ENCODE measurements around the gene BBS2. TPM values are rescaled to one million over a fixed set of nuclear protein-coding genes. Genes with fewer than 3 reads are reported as not detected.

The BBS2 gene
- total and polyA plus RNA-seq, 4 donors, result 14.0 to 70.0 (median 33.0) TPM

Other genes starting within 250 kb of the BBS2 start
- 10 to 100 TPM; 79.4 to 86.1 TPM for gene AMFR, start 94.5 kb downstream of the BBS2 start, total RNA-seq
- 10 to 100 TPM; 39.5 to 43.1 TPM for gene AMFR, start 94.5 kb downstream of the BBS2 start, polyA plus RNA-seq
- gene NUDT21, start 68.7 kb downstream of the BBS2 start, total RNA-seq, result 10 to 100 TPM; 84.8 to 91.0 TPM
- 10 to 100 TPM; 30.9 to 36.1 TPM for gene NUDT21, start 68.7 kb downstream of the BBS2 start, polyA plus RNA-seq
- 10 to 100 TPM; 32.4 to 36.1 TPM for gene OGFOD1, start 68.5 kb downstream of the BBS2 start, total RNA-seq
- gene OGFOD1, start 68.5 kb downstream of the BBS2 start, polyA plus RNA-seq, result 10 to 100 TPM in 1 of 2 donors, 1 to 10 TPM in 1; 9.1 to 26.6 TPM
- gene MT4, start 45.0 kb upstream of the BBS2 start, total RNA-seq, result not detected
- gene MT4, start 45.0 kb upstream of the BBS2 start, polyA plus RNA-seq, result not detected
- not detected for gene MT3, start 69.5 kb upstream of the BBS2 start, total RNA-seq
- gene MT3, start 69.5 kb upstream of the BBS2 start, polyA plus RNA-seq, result 1 to 10 TPM; 1.3 to 4.4 TPM
- 100 to 1,000 TPM in 1 of 2 donors, 10 to 100 TPM in 1; 17.6 to 521 TPM for gene MT2A, start 88.6 kb upstream of the BBS2 start, total RNA-seq
- 1,000 to 10,000 TPM in 1 of 2 donors, 100 to 1,000 TPM in 1; 903 to 1,104 TPM for gene MT2A, start 88.6 kb upstream of the BBS2 start, polyA plus RNA-seq
- 100 to 1,000 TPM in 1 of 2 donors, 10 to 100 TPM in 1; 22.1 to 251 TPM for gene MT1E, start 105.8 kb upstream of the BBS2 start, total RNA-seq
- gene MT1E, start 105.8 kb upstream of the BBS2 start, polyA plus RNA-seq, result 100 to 1,000 TPM in 1 of 2 donors, 10 to 100 TPM in 1; 66.9 to 746 TPM
- gene MT1M, start 112.6 kb upstream of the BBS2 start, total RNA-seq, result 10 to 100 TPM in 1 of 2 donors, under 1 TPM in 1; 0.88 to 51.9 TPM
- gene MT1M, start 112.6 kb upstream of the BBS2 start, polyA plus RNA-seq, result 100 to 1,000 TPM in 1 of 2 donors, 10 to 100 TPM in 1; 35.2 to 251 TPM
- gene MT1A, start 118.6 kb upstream of the BBS2 start, total RNA-seq, result 10 to 100 TPM in 1 of 2 donors, 1 to 10 TPM in 1; 1.1 to 36.2 TPM
- gene MT1A, start 118.6 kb upstream of the BBS2 start, polyA plus RNA-seq, result 100 to 1,000 TPM in 1 of 2 donors, 10 to 100 TPM in 1; 66.7 to 438 TPM
- not detected for gene MT1B, start 131.9 kb upstream of the BBS2 start, total RNA-seq
- not detected for gene MT1B, start 131.9 kb upstream of the BBS2 start, polyA plus RNA-seq
- gene MT1F, start 137.9 kb upstream of the BBS2 start, total RNA-seq, result 10 to 100 TPM in 1 of 2 donors, 1 to 10 TPM in 1; 3.6 to 30.9 TPM
- 10 to 100 TPM; 10.9 to 42.0 TPM for gene MT1F, start 137.9 kb upstream of the BBS2 start, polyA plus RNA-seq
- gene MT1G, start 148.0 kb upstream of the BBS2 start, total RNA-seq, result 10 to 100 TPM in 1 of 2 donors, 1 to 10 TPM in 1; 3.5 to 38.1 TPM
- 100 to 1,000 TPM; 118 to 140 TPM for gene MT1G, start 148.0 kb upstream of the BBS2 start, polyA plus RNA-seq
- 1 to 10 TPM in 1 of 2 donors, not detected in 1; 4.4 TPM for gene MT1H, start 149.8 kb upstream of the BBS2 start, total RNA-seq
- 10 to 100 TPM in 1 of 2 donors, 1 to 10 TPM in 1; 1.9 to 10.3 TPM for gene MT1H, start 149.8 kb upstream of the BBS2 start, polyA plus RNA-seq
- gene MT1X, start 162.4 kb upstream of the BBS2 start, total RNA-seq, result 100 to 1,000 TPM in 1 of 2 donors, 10 to 100 TPM in 1; 39.3 to 248 TPM
- 100 to 1,000 TPM; 364 to 989 TPM for gene MT1X, start 162.4 kb upstream of the BBS2 start, polyA plus RNA-seq
- 10 to 100 TPM; 58.5 to 59.9 TPM for gene NUP93, start 210.1 kb upstream of the BBS2 start, total RNA-seq
- gene NUP93, start 210.1 kb upstream of the BBS2 start, polyA plus RNA-seq, result 10 to 100 TPM; 27.4 to 43.9 TPM